HS-27A (cell line): ENCODE results near the gene SGTA.

Experiments used
- DNase-seq: peaks from one replicate; pipeline ENCODE4 v3.0.0-alpha.2; 2012; ENCODE audit warnings: low read depth, missing footprints

SGTA gene

DNA sequence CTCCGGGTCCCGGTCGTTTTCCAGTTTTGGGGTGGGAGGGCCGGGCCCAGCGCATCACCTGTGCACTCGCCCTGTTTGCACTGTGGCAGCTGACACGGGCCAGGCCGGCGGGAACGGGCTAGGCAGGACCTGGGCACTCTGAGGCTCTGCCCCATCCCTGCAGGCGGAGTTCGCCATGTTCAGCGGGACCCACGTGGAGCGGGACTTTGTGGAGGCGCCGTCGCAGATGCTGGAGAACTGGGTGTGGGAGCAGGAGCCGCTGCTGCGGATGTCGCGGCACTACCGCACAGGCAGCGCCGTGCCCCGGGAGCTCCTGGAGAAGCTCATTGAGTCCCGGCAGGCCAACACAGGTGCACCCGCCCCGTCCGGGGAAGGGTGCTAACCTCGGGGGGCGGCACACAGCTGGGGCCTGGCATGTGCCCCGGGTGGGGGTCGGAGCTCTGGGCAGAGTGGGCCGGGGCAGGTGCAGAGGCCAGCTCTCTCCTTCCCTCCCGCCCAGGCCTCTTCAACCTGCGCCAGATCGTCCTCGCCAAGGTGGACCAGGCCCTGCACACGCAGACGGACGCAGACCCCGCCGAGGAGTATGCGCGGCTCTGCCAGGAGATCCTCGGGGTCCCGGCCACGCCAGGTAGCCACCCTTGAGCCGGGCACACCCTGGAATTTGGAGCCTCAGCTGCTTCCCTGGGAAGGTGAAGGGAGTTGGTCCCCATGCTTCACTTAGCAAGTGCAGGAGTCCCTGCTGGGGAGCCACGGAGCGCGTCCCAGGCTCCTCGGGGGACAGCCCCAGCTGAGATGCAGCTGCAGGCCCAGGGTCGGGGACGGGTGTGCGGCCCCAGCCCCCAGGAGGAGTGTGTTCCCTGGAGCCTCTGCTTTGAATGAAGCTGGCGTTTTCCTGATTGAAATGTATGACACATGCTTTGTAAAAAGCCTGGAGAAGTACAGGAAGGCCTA is 27.3 kb upstream of the SGTA start:
- no peak for DNase-seq

DNA sequence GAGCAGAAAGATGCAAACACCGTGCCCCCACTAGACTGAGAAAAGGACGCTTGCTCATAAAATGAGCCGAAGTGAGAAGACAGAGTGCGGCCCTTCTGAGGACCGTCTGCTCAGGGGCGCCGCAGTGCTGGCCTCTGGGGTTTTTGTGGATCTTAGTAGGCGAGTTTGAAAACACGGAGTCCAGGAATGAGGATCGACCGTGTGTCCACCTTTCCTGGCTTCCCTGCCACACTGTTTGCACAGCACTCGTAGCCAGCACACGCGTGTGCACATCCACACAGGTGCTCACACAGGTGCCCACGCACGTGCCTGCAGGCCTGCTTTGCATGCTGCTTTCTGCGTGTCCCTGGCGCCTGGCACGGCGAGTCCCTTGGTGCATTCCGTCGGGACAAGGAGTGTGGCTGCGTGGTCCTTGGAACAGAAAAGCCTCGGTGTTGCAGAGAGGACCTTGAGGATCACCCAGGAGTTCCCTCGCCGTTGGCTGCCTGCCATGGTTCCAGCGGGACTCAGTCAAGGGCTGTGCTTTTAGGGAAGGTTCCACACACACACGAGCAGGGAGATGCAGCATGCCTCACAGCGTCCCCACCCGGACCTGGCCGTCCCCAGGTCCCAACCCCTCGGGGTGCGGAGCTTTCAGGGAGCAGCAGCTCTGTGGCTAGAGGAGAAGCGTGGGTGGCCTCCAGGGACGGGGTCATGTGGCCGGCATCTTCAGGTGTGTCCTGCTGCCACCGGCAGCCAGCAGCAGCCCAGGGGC is 26.5 kb upstream of the SGTA start:
- no peak for DNase-seq

DNA sequence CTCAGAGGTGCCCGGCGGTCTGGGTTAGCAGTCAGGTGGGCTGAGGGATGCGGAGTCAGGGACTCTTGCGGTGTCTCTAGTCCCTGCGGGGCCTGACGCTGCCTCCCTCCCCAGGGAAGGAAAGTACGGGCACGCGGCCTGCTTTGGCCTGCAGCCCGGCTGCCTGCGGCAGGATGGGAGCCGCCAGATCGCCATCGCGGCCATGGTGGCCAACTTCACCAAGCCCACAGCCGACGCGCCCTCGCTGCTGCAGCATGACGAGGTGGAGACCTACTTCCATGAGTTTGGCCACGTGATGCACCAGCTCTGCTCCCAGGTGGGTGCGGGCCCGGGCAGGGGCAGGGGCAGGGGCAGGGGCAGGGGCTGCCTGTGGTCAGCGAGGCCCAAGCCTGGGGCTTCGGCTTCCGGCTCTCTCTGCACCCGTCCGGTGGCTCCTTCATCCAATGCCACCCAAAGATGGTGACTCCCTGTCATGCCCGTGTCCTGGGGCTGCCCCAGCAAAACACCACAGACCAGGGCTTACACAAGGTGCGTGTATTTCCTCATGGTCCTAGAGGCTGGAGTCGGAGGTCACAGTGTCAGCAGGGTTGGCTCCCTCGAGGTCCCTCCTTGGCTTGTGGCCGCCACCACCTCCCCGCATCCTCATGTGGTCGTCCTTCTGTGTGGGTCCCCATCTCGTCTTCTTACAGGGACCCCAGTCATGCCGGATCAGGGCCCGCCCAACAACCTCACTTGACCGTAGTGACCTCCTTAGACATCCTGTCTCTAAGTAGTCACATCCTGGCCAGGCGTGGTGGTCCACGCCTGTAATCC is 25.3 kb upstream of the SGTA start:
- no peak for DNase-seq

DNA sequence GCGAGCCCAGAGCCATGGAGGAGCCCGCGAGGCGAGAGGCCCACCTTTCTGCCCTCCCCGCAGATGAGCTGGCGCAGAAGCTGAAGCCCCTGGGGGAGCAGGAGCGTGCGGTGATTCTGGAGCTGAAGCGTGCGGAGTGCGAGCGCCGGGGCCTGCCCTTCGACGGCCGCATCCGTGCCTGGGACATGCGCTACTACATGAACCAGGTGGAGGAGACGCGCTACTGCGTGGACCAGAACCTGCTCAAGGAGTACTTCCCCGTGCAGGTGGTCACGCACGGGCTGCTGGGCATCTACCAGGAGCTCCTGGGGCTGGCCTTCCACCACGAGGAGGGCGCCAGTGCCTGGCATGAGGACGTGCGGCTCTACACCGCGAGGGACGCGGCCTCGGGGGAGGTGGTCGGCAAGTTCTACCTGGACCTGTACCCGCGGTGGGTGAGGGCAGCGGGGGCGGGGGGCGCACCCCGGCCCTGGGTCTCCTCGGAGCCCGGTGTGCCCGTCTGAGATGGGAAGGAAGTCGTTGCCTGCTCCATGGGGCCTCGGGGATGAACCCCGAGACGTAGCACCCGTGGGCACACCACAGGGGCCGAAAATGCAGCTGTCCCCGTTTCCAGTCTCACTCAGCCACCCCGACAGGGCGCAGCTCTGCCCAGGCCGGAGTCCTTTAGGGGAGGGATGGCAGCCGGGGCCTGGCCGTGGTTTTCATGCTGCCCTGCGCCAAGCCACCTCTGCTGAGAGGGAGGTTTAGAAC is 24.5 kb upstream of the SGTA start:
- DNase-seq = no peak

DNA sequence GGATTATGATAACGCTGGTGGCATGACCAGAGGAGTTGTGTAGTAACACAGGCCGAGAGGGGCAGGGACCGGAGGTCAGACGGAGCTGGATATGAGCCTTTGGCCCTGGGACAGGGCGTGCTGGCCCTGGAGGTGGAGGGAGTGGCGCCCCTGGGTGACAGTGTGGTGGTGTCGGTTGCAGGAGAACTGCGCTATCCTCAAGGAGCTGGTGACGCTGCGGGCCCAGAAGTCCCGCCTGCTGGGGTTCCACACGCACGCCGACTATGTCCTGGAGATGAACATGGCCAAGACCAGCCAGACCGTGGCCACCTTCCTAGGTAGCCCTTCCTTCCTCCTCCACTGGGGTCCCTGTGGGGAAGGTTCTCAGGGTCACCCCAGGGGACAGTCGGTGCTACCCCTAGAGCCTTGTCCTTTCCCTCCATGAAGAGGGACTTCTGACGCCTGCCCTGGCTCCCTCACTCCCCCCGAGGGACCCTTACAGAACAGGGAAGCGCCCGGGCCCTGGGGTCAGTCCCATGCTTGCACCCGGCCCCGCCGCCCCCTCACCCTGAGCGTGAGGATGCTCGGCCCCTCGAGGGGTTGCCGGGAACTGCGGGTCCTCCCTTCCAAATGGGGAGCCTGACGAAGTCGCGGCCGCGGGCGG is 23.8 kb upstream of the SGTA start:
- DNase-seq = no peak

DNA sequence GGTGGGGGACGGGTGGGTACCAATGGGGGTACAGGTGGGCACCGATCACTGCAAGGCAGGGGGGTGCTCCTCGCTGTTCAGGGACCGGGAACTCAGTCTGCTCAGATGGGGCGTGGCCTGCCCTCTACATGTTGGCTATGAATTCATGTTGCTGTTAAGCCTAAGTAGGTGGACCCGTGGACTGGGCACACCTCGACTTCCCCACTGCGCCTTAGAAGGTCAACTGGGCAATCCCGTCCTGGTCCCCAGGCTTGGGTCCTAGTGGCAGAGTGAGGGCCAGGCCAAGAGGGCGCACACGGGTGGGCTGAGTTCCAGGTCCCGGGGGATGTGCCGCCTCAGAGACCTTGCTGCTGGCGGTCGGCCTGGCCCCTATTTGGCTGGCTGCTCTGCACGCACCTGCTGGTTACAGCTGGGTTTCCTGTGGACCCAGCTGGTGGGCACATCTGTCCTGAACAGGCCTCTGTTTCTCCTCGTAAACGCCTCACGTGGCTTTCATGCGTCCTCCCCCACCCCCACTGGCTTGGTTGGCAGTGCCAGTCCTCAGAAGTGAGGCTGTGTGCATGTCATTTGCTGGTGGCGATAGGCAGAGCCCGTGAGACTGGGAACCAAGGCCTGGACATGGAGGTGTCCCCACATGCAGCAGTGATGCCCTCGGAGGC is 23.0 kb upstream of the SGTA start:
- no peak for DNase-seq

DNA sequence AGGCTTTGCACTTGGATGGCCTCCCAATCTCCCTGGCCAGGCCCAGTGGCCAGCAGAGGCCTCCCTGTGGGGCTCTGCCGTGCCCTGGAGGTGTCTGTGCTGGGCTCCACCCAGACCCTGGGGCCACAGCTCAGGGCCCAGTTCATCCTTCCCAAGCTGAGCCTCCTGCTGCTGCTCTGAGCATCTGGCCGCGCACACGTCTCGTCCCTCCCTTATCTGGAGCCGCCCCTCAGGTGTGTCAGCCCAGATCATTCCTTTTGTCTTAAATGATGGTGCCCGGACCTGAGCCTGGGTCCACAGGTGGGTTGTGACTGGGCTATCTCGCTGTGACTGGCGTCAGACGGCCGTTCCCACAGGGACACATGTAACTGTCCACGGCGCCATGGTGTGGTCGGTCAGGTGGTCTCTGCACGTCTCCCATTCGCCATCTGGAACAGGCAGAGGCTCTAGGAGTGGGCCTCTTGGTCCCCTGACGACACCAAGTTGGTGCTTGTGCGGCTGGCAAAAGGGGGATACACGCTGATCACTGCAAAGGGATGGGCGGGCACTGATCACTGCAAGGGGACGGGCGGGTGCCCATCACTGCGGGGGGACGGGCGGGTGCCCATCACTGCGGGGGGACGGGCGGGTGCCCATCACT is 22.3 kb upstream of the SGTA start:
- DNase-seq = no peak

DNA sequence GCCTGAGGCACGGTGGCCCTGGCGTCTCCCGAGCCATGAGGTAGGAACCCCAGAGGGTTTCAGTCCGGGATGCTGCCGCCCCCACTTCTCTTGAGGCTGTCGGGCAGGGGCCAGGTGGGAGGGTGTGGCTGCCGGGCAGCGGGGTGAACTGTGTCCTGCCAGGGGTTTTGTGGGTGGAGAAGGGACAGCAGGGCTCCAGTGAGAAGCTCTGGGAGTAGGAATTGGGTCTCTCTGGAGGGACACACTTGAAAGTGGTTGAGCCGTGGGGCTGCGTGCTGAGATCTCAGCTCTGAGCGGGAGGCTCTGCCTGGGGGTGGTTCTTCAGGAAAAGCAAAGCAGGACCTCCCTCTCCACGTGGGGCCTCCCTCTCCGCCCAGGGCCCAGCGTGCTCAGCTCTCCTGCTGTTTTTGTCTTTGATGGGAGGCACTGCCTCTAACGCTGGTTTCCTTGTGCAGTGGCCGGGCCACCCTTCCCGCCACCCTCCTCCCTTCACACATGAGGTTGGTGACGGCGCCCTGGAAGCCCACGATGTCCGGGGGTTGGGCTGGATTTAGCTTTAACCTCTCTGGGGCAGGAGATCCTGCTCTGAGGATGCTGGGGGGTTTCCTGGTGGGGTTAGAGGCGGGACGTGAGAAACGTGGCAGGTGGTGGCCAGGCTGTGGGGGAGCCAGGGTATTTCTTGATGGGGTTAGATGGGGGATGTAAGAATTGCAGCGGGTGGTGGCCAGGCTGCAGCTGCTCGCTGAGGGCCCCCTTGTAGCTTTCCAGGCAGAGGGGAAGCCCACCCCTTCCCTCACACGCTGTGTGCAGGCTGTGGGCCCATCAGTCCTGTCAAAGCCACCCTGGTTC is 21.3 kb upstream of the SGTA start:
- DNase-seq = no peak

DNA sequence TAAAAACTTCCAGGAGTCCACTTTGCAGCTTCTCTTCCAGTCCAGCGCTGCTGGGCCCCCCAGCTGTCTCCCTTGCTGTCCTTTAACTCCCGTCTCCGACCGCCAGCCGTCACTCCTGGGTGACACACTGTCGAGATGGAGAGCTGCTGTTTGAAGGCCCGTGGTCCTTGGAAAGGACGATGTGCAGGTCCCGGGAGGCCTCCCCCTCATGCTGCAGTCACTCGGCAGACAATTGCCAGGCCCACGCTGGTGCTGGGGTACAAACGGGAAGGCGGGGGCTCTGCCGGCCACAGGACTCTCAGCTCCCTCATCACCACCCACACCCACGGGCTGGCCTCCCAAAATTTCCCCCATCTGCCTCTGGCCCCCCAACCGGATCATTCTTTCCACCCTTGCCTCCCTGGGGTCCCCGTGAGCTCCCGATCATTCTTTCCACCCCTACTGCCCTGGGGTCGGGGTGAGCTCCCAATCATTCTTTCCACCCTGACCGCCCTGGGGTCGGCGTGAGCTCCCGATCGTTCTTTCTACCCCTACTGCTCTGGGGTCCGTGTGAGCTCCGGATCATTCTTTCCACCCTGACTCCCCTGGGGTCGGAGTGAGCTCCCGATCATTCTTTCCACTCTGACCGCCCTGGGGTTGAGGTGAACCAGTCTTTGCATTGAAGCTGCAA is 20.5 kb upstream of the SGTA start:
- DNase-seq = no peak

DNA sequence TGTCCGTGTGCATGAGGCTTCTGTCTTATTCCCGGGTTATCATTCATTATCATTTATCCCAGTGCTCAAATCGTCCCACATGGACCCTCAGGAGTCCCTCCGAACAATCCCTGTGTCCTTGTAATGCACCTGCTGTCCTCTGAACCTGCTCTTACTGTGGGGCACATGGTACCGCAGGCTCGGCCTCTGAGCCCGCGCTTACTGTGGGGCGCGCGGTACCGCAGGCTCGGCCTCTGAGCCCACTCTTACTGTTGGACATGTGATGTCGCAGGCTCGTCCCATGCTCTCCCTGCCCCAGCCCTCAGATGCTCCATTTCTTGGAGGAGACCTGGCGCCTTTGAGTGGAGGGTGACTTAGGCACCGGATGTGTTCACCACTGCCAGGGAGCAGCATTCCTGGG is 19.8 kb upstream of the SGTA start:
- DNase-seq = no peak

DNA sequence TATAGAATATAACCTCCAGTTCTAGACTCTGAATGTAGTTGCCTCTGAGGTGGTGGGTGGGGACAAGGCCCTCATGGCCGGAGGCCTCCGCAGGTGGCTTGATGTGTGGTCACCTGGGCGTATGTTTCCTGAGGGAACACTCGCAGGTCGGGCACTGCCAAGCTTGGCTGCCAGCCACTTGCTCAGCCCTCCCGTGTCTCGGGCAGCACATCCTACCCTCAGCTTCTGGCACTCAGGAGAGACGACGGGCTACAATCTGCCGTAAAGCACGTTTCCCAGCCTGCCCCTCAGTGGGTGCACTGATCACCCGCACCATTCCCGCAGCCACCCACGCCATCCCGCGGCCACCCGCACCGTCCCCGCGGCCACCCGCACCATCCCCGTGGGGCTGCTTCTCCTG is 17.4 kb upstream of the SGTA start:
- no peak for DNase-seq

DNA sequence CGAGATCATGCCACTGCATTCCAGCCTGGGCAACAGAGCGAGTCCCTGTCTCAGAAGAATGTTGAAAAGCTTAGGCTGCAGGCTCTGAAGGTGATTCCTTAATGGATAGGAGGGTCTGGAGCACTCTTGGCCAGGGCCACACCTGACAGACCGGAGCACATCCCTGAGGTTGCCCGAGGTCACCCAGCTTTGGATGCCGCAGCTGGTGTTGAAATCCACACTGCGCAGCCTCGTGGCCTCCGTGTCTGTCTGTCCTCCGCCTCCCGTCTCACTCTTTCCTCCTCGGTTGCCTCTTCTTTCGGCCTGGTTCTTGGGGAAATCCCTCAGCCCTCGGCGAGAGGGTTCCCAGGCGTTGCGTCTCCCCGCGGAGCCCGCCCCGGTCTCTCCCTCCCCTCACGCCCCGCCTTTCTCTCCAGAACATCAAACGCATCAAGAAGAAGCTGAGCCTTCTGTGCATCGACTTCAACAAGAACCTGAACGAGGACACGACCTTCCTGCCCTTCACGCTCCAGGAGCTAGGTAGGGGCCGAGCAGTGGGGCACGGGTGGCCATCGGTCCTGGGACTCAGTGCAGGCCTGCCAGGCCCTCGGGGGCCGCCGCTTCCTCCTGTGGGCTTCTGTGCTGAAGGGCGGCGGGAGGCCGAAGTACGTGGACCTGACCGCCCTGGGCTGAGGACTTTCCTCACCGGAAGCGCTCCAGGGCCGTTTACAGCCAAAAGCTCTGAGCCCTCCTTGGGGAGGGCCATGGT is 16.4 kb upstream of the SGTA start:
- no peak for DNase-seq

DNA sequence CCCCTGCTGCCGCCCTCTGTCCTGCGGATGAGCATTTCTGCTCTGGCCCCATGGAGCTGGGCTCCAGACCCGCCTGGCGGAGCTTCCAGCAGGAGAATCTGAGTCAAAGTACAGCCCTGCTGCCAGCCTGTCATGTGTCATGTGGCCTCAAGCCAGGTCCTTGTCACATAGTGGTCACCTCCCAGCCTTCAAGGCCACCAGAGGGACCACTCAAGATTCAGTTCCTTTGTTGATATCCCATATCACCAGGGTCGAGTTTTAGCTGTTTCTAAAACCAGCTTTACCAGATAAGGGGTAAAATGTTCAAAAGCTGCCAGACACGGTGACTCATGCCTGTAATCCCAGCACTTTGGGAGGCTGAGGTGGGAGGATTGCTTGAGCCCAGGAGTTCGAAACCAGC is 15.7 kb upstream of the SGTA start:
- no peak for DNase-seq

DNA sequence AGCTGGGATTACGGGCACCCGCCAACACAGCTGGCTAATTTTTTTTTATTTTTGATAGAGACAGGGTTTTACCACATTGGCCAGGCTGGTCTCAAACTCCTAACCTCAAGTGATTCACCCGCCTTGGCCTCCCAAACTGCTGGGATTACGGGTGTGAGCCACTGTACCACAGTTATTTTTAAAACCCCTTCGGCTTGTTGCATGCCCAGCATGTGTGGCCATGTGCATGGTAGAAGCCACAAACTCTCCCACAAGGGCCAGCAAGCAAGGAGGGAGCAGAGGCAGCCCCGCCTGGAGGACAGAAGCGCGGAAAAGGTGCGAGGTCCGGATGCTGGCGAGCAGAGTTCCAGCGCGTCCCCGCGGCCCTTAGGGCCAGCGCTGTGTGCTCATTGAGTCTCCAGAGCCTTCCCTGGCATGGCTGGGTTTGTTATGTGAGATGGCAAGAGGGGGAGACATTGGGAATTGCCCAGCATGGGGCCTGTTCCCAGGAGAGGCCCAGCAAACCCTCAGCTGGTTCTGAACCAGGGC is 15.1 kb upstream of the SGTA start:
- no peak for DNase-seq

DNA sequence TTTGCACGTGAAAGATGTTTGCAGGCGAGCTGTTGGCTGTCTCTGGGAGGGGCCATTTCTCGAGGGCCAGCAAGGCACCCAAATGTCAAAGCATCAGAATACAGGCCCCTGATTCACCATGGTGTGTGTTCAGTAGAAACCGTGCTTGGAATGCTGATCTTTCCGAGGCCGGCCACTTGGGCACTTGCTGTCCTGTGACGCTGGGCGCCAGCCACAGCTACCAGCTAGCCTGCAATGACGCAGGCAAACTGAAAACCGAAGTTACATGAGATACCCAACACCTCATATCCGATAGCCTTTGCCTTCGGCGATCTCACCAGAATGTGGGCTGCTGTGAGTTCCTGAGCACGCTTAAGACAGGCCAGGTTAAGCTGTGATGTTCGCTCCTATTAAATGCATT is 14.2 kb upstream of the SGTA start:
- DNase-seq = no peak

DNA sequence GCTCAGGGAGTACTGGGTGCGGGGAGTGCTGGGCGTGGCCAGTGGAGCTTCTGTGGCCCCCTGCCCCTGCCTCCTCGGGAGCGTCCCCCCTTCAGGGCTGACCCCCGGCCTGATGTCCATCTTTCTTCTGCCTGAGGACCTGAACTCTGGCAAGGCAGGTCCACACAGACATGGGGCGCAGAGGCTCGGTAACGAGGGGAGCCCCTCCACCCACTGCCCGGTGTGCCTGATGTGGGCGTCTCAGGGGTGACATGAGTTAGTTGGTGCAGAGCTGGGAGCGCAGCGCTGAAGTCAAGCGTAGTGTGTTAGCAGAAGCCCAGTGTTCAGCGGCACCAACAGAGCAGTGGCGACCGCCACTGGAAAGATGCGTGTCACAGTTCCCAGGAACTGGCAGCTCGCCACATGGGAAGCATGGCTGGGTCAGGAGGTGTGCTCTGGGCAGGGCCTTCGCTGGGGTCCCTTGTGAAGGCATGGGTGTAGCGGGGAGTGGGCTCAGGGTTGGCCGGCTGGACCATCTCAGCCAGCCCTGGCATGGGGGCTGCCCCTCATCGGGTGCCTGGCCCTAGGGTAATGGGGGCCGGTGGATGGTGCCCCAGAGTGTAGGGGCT is 13.7 kb upstream of the SGTA start:
- no peak for DNase-seq
